Stimulated activated CD4-positive, alpha-beta T cell treated with anti-CD3 and anti-CD28 coated beads, Interleukin-1b, Interleukin-23, amount 100 ng/mL, for 24 hours (primary cell): ENCODE data around the gene CD6.
A peak's percentile ranks its signal among the peaks of the same experiment; 100 is the strongest.

Experiments used
- DNase-seq, 4 experiments: peaks; one replicate each; pipeline ENCODE4 v3.0.0-alpha.2; 2020; ENCODE audit warnings: low read depth in 4 of 4, low spot score in 1 of 4

CD6 gene

GRCh38 chr11:60971520-60971919 is at the start of gene CD6:
TSS of gene CD6 (plus strand) at chr11:60971680. CDS start at chr11:60971866, 186 bp downstream.
- peak in 1 of 4 experiments; percentile 62 for DNase-seq

- DNase-seq: no peak
Measured at GRCh38 chr11:60921777-60922335, 49.6 kb upstream of the CD6 start.

- no peak for DNase-seq
Measured at GRCh38 chr11:60922906-60923305, 48.6 kb upstream of the CD6 start.

- no peak for DNase-seq
Measured at GRCh38 chr11:60923326-60923725, 48.2 kb upstream of the CD6 start.

GRCh38 chr11:60923800-60924109 is 47.7 kb upstream of the CD6 start:
- DNase-seq: no peak

GRCh38 chr11:60924110-60924905 is 47.2 kb upstream of the CD6 start, which contains the start of gene TMEM132A:
TSS of gene TMEM132A (plus strand) at chr11:60924460. CDS start at chr11:60924634, 174 bp downstream.
- no peak for DNase-seq

- no peak for DNase-seq
Measured at GRCh38 chr11:60924906-60925853, 46.3 kb upstream of the CD6 start.

GRCh38 chr11:60925868-60926267 is 45.6 kb upstream of the CD6 start:
- no peak for DNase-seq

GRCh38 chr11:60926500-60926899 is 45.0 kb upstream of the CD6 start:
- DNase-seq: no peak

- no peak for DNase-seq
Measured at GRCh38 chr11:60927061-60927592, 44.4 kb upstream of the CD6 start.

GRCh38 chr11:60927600-60927999 is 43.9 kb upstream of the CD6 start:
- DNase-seq: no peak

- no peak for DNase-seq
Measured at GRCh38 chr11:60928563-60929001, 42.9 kb upstream of the CD6 start.

- no peak for DNase-seq
Measured at GRCh38 chr11:60929764-60930163, 41.7 kb upstream of the CD6 start.

GRCh38 chr11:60930394-60930793 is 41.1 kb upstream of the CD6 start:
- DNase-seq: no peak

GRCh38 chr11:60931917-60932316 is 39.6 kb upstream of the CD6 start:
- DNase-seq: no peak

- DNase-seq: no peak
Measured at GRCh38 chr11:60932605-60933356, 38.7 kb upstream of the CD6 start.

GRCh38 chr11:60933416-60934123 is 37.9 kb upstream of the CD6 start:
- no peak for DNase-seq

- DNase-seq: no peak
Measured at GRCh38 chr11:60934124-60934789, 37.2 kb upstream of the CD6 start.

- DNase-seq: no peak
Measured at GRCh38 chr11:60934790-60935605, 36.5 kb upstream of the CD6 start.
